ENCODE data around the gene RYR2.

RYR2 gene

GRCh38 chr1:237478842-237479241 is 436.9 kb downstream of the RYR2 start:
- DNase-seq, result no peak

GRCh38 chr1:237482777-237483176 is 440.8 kb downstream of the RYR2 start:
- DNase-seq, result no peak

- DNase-seq, result no peak
Measured at GRCh38 chr1:237492359-237492758, 450.4 kb downstream of the RYR2 start.

- DNase-seq, result no peak
Measured at GRCh38 chr1:237500566-237500965, 458.6 kb downstream of the RYR2 start.

- no peak for DNase-seq
Measured at GRCh38 chr1:237503292-237503691, 461.3 kb downstream of the RYR2 start.

GRCh38 chr1:237507005-237507404 is 465.0 kb downstream of the RYR2 start:
- no peak for DNase-seq

- DNase-seq, result no peak
Measured at GRCh38 chr1:237509748-237510147, 467.8 kb downstream of the RYR2 start.

- no peak for DNase-seq
Measured at GRCh38 chr1:237525102-237525501, 483.1 kb downstream of the RYR2 start.

- no peak for DNase-seq
Measured at GRCh38 chr1:237527761-237528160, 485.8 kb downstream of the RYR2 start.

GRCh38 chr1:237528545-237528944 is 486.6 kb downstream of the RYR2 start:
- DNase-seq, result no peak

GRCh38 chr1:237539055-237539454 is 497.1 kb downstream of the RYR2 start:
- no peak for DNase-seq

- no peak for DNase-seq
Measured at GRCh38 chr1:237542525-237543418, 500.8 kb downstream of the RYR2 start.

- no peak for DNase-seq
Measured at GRCh38 chr1:237553078-237553477, 511.1 kb downstream of the RYR2 start.

- no peak for DNase-seq
Measured at GRCh38 chr1:237556911-237557310, 514.9 kb downstream of the RYR2 start.

- DNase-seq, result no peak
Measured at GRCh38 chr1:237562242-237562823, 520.3 kb downstream of the RYR2 start.

- no peak for DNase-seq
Measured at GRCh38 chr1:237565236-237565635, 523.3 kb downstream of the RYR2 start.

GRCh38 chr1:237566581-237566980 is 524.6 kb downstream of the RYR2 start:
- DNase-seq, result no peak

GRCh38 chr1:237568955-237569354 is 527.0 kb downstream of the RYR2 start:
- no peak for DNase-seq

GRCh38 chr1:237570530-237570929 is 528.5 kb downstream of the RYR2 start:
- no peak for DNase-seq

- DNase-seq, result no peak
Measured at GRCh38 chr1:237574536-237574935, 532.6 kb downstream of the RYR2 start.

GRCh38 chr1:237578540-237578939 is 536.6 kb downstream of the RYR2 start:
- DNase-seq, result no peak

- DNase-seq, result no peak
Measured at GRCh38 chr1:237580726-237581125, 538.7 kb downstream of the RYR2 start.

- no peak for DNase-seq
Measured at GRCh38 chr1:237583270-237583669, 541.3 kb downstream of the RYR2 start.

- no peak for DNase-seq
Measured at GRCh38 chr1:237583756-237584155, 541.8 kb downstream of the RYR2 start.

GRCh38 chr1:237590386-237590785 is 548.4 kb downstream of the RYR2 start:
- DNase-seq, result no peak
